Loucy (cell line): ENCODE results near the gene VWA3A.

Experiments
- CTCF ChIP-seq: fragments of 200-600 bp; sonication (generic); conservative IDR thresholded peaks from 2 replicates; pipeline ENCODE4 v1.5.1; 2014; ENCODE audit warnings: mild to moderate bottlenecking, antibody characterized with exemption, low read length
- EZH2phosphoT487 ChIP-seq: fragments of 200-600 bp; IDR thresholded peaks from 2 replicates; pipeline ENCODE4 v1.6.1; 2018; ENCODE audit warnings: antibody characterized with exemption, mild to moderate bottlenecking, moderate library complexity, borderline replicate concordance

- TF ChIP-seq CTCF (no peak), EZH2phosphoT487 (no peak)
Measured at GRCh38 chr16:22073350-22073749, 19.0 kb upstream of the VWA3A start.
